Measurements from ENCODE around the gene GTF3C4. TPM values are rescaled to one million over a fixed set of nuclear protein-coding genes. Genes with fewer than 3 reads are reported as not detected.

Gene GTF3C4
- total and polyA plus RNA-seq, 2 of the 8 experiments (the other 6 are each of a cell fraction or from before 2014, with no cell fraction given) = 6.8 to 39.2 TPM

DNA sequence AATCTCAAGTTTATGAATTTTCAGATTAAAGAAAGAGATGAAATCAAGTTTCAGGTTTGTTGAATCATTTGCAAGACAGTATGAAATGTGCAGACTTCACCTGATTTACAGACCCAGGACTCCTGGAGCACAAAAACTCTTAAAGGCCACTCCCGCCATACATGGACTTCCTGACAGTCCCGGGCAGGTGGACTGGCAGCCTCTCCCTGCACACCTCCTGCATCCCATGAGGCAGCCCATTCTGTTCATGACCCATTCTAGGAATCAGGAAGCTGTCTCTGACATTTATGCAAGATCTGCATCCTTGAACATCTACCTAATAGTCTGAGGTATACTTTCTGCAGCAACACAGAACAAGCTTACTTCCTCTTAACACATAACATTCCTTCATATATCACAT, 6.4 kb upstream of the GTF3C4 start (continued):
- TF ChIP-seq ATF3 (IDR thresholded peaks at IDR 0.05; ENCODE audit: insufficient read depth, low read depth, low read length) (no peak), SP2 (IDR thresholded peaks at IDR 0.05; ENCODE audit: low read length) (no peak), CBX8 (IDR thresholded peaks at IDR 0.05; ENCODE audit: borderline replicate concordance, low read depth, low read length) (no peak), ZNF274 (IDR thresholded peaks at IDR 0.05; ENCODE audit: borderline replicate concordance, extremely low read depth, low read length) (no peak)

Measured in H1 (cell line).